ENCODE data around the gene KCNQ1OT1. TPM values are rescaled to one million over a fixed set of nuclear protein-coding genes. Genes with fewer than 3 reads are reported as not detected.
"Not testable (repeated sequence)": the region's sequence is repeated elsewhere in the genome, so short reads cannot be mapped to it uniquely, and the experiment has no call there.

KCNQ1OT1 gene
- total and polyA plus RNA-seq, 4 donors, result 0.65 to 9.8 (median 4.0) TPM

DNA sequence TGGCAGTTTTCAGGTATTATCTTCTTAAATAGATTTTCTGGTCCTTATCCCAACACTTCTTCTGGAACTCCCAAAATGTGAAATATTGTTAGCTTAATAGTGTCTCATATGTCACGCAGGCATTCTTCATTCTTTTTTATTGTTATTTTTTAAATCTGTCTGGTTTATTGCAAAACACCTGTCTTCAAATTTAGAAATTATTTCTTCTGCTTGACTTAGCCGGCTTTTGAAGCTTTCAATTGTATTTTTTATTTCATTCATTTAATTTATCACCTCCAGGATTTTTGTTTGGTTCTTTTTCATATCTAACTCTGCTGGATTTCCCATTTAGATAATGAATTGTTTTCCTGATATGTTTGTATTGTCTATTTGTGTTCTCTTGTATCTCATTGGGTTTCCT is 49.9 kb downstream of the KCNQ1OT1 start:
- Histone ChIP-seq H3K27me3 (ENCODE audit: control insufficient read depth, insufficient read depth, low read length) (no peaks in the 10 kb centered on the region), H3K36me3 (ENCODE audit: control insufficient read depth, insufficient read depth, low read length) (peaks cover 6% of the 10 kb centered on the region), H3K9me3 (ENCODE audit: control insufficient read depth, insufficient read depth, low read length) (peaks cover 37% of the 10 kb centered on the region), H3K4me1 (ENCODE audit: control insufficient read depth, insufficient read depth, low read length) (peaks cover 19% of the 10 kb centered on the region), H3K4me3 (ENCODE audit: low read depth, low read length) (no peak overlapping the region), H3K27ac (ENCODE audit: low read depth, low read length) (no peak overlapping the region)
- no peak for DNase-seq (ENCODE audit: low read depth in 4 of 6, low spot score in 6 of 6)
- no CpG with 5 or more reads among the region's 2 CpGs for WGBS (ENCODE audit: insufficient coverage)

DNA sequence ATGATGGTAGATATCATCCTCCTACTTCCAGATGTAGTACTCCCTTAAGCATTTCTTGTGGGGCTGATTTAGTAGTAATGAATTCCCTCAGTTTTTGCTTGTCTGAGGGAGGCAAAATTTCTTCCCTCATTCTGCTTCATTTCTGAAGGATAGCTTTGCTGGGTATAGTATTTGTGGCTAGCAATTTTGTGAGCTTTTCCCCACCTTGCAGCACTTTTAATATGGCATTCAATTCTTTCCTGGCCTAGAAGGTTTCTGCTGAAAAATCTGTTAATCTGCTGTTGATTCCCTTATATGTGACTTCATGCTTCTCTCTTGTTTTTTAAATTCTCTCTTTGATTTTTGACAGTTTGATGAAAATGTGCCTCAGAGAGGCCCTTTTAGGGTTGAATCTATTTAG is 50.4 kb downstream of the KCNQ1OT1 start:
- Histone ChIP-seq H3K4me3 (ENCODE audit: low read depth, low read length) (no peak overlapping the region), H3K36me3 (ENCODE audit: control insufficient read depth, insufficient read depth, low read length) (peaks cover 6% of the 10 kb centered on the region), H3K9me3 (ENCODE audit: control insufficient read depth, insufficient read depth, low read length) (peaks cover 41% of the 10 kb centered on the region), H3K27ac (ENCODE audit: low read depth, low read length) (no peak overlapping the region), H3K27me3 (ENCODE audit: control insufficient read depth, insufficient read depth, low read length) (no peaks in the 10 kb centered on the region), H3K4me1 (ENCODE audit: control insufficient read depth, insufficient read depth, low read length) (peaks cover 18% of the 10 kb centered on the region)
- no peak for DNase-seq (ENCODE audit: low read depth in 4 of 6, low spot score in 6 of 6)

DNA sequence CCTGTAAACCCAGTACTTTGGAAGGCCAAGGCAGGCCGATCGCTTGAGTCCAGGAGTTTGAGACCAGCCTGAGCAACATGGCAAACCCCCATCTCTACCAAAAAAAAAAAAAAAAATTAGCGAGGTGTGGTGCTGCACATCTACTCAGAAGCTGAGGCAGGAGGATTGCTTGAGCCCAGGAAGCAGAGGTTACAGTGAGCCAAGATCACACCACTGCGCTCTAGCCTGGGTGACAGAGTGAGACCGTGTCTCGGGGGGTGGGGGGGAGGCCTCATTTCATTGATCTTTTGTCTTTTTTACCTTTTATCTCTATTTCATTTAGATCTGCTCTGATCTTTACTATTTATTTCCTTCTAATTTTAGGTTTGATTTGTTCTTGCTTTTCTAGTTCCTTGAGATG is 51.8 kb downstream of the KCNQ1OT1 start:
- Histone ChIP-seq H3K36me3 (ENCODE audit: control insufficient read depth, insufficient read depth, low read length) (no peaks in the 10 kb centered on the region), H3K27me3 (ENCODE audit: control insufficient read depth, insufficient read depth, low read length) (no peaks in the 10 kb centered on the region), H3K4me3 (ENCODE audit: low read depth, low read length) (no peak overlapping the region), H3K9me3 (ENCODE audit: control insufficient read depth, insufficient read depth, low read length) (peaks cover 49% of the 10 kb centered on the region), H3K4me1 (ENCODE audit: control insufficient read depth, insufficient read depth, low read length) (peaks cover 4% of the 10 kb centered on the region), H3K27ac (ENCODE audit: low read depth, low read length) (no peak overlapping the region)
- no CpG with 5 or more reads among the region's 6 CpGs for WGBS (ENCODE audit: insufficient coverage)
- DNase-seq (ENCODE audit: low read depth in 4 of 6, low spot score in 6 of 6), result no peak

DNA sequence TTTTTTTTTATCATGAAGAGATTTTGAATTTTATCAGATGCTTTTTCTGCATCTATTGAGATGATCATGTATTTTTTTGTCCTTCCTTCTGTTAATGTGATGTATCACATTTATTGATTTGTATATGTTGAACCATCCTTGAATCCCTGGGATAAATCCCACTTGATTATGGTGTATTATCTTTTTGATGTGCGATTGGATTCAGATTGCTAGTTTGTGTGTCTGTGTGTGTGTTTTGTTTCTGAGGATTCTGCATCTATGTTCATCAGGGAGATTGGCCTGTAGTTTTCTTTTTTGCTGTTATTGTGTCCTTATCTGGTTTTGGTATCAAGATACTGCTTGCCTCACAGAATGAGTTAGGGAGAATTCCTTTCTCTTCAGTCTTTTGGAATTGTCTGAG is 52.6 kb downstream of the KCNQ1OT1 start:
- Histone ChIP-seq H3K27ac (ENCODE audit: low read depth, low read length) (no peak overlapping the region), H3K27me3 (ENCODE audit: control insufficient read depth, insufficient read depth, low read length) (no peaks in the 10 kb centered on the region), H3K9me3 (ENCODE audit: control insufficient read depth, insufficient read depth, low read length) (peaks cover 51% of the 10 kb centered on the region), H3K36me3 (ENCODE audit: control insufficient read depth, insufficient read depth, low read length) (no peaks in the 10 kb centered on the region), H3K4me1 (ENCODE audit: control insufficient read depth, insufficient read depth, low read length) (peaks cover 4% of the 10 kb centered on the region), H3K4me3 (ENCODE audit: low read depth, low read length) (no peak overlapping the region)
- DNase-seq (ENCODE audit: low read depth in 4 of 6, low spot score in 6 of 6), result no peak
- WGBS (ENCODE audit: insufficient coverage), result 100% methylated on average over 1 of the region's 1 CpG

DNA sequence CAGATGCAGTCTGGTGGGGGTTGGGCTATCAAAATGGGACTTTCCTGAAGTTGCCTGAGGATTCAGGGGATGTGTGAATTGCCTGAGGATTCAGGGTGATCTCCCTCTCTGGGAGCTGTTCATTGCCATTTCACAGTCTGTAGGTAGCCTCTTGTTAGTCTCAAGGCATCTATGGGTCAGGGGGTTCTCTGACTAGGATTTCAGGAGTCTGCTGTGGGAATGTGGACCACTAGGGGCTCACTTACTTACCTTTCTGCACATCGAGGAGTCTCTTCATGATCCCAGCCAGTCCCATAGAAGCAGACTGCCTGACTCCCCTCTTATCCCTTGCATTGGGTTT is 54.0 kb downstream of the KCNQ1OT1 start:
- Histone ChIP-seq H3K4me3 (ENCODE audit: low read depth, low read length) (no peak overlapping the region), H3K27ac (ENCODE audit: low read depth, low read length) (no peak overlapping the region), H3K36me3 (ENCODE audit: control insufficient read depth, insufficient read depth, low read length) (no peaks in the 10 kb centered on the region), H3K9me3 (ENCODE audit: control insufficient read depth, insufficient read depth, low read length) (peaks cover 48% of the 10 kb centered on the region), H3K27me3 (ENCODE audit: control insufficient read depth, insufficient read depth, low read length) (no peaks in the 10 kb centered on the region), H3K4me1 (ENCODE audit: control insufficient read depth, insufficient read depth, low read length) (no peaks in the 10 kb centered on the region)
- WGBS (ENCODE audit: insufficient coverage), result 83% methylated on average over 1 of the region's 1 CpG
- no peak for DNase-seq (ENCODE audit: low read depth in 4 of 6, low spot score in 6 of 6)

DNA sequence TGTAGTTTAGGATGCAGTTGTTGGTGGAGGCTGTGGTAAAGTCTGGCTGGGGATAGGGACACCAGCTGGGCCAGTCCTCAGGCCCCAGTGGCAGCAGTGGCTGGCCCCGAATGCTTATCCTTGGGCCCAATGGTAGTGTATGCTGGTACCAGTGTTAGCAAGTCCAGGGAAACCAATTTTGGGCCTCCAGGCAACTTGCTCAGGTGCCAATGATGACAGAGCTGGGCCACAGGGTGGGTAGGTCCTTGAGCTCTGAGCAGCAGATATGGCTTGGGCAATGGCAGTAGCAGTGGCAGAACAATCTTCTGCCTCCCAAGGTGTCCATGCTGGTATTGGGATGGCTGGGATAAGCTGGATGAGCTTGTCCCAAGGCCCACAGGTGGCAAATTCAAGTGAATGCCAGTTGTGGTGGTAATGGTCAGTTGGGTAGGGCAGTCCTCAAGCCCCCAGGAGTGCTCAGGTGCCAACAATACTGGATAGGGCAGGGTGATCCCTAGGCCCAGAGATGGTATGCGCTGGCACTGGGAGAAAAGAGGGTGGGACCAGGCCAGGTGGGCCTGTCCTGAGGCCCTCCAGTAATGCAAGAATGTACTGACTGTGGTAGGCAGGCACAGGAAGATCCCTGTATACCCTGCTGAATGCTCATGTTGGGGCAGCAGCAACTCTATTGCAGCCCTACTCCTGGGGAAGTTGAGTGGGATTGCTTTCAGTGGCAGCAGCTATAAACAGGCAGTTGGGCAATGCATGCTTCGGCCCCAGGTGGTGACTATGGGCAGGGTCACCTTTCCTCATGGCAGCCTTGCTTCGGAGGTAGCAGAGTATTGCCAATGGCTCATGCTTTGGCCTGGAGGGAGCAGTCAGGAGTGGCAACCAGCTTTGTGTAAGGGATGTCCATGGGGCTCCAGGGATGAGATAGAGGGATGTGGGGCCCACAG is 54.7 kb downstream of the KCNQ1OT1 start:
- no peaks in the 10 kb centered on the region for H3K4me1 ChIP-seq (ENCODE audit: control insufficient read depth, insufficient read depth, low read length)
- WGBS (ENCODE audit: insufficient coverage), result 94% methylated on average over 4 of the region's 4 CpGs
- H3K27ac ChIP-seq (ENCODE audit: low read depth, low read length), result no peak overlapping the region
- DNase-seq (ENCODE audit: low read depth in 4 of 6, low spot score in 6 of 6), result no peak
- no peak overlapping the region for H3K4me3 ChIP-seq (ENCODE audit: low read depth, low read length)
- no peaks in the 10 kb centered on the region for H3K36me3 ChIP-seq (ENCODE audit: control insufficient read depth, insufficient read depth, low read length)
- H3K27me3 ChIP-seq (ENCODE audit: control insufficient read depth, insufficient read depth, low read length), result no peaks in the 10 kb centered on the region
- H3K9me3 ChIP-seq (ENCODE audit: control insufficient read depth, insufficient read depth, low read length), result peaks cover 43% of the 10 kb centered on the region

DNA sequence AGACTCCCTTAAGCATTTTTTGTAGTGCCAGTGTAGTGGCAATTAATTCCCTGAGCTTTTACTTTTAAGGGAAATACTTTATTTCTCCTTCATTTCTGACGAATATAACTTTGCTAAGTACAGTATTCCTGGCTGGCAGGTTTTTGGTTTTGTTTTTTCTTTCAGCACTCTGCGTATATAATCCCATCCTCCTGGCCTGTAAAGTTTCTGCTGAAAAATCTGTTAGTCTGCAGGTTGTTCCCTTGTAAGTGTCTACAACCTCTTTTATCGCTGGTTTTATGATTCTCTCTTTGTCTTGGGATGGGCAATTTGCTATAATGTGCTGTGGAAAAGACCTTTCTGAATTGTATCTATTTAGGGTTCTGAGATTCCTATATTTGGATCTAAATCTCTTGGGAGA is 56.0 kb downstream of the KCNQ1OT1 start:
- Histone ChIP-seq H3K36me3 (ENCODE audit: control insufficient read depth, insufficient read depth, low read length) (no peaks in the 10 kb centered on the region), H3K4me1 (ENCODE audit: control insufficient read depth, insufficient read depth, low read length) (no peaks in the 10 kb centered on the region), H3K27ac (ENCODE audit: low read depth, low read length) (no peak overlapping the region), H3K27me3 (ENCODE audit: control insufficient read depth, insufficient read depth, low read length) (no peaks in the 10 kb centered on the region), H3K4me3 (ENCODE audit: low read depth, low read length) (no peak overlapping the region), H3K9me3 (ENCODE audit: control insufficient read depth, insufficient read depth, low read length) (peaks cover 36% of the 10 kb centered on the region)
- WGBS (ENCODE audit: insufficient coverage), result 100% methylated on average over 1 of the region's 3 CpGs
- no peak for DNase-seq (ENCODE audit: low read depth in 4 of 6, low spot score in 6 of 6)

DNA sequence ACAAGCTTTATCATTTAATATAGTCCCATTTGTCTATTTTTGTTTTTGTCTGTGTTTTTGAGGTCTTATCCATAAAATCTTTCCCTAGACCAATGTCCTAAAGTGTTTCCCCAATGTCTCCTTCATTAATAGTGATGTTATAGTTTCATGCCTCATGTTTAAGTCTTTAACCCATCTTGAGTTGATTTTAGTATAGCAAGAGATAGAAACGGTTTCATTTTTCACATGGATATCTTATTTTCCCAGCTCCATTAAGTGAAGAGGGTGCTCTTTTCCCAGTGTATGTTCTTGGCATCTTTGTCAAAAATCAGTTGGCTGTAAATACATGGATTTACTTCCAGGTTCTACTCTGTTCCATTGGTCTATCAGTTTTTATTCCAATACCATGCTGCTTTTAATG is 58.2 kb downstream of the KCNQ1OT1 start:
- DNase-seq (ENCODE audit: low read depth in 4 of 6, low spot score in 6 of 6), result no peak
- H3K36me3 ChIP-seq (ENCODE audit: control insufficient read depth, insufficient read depth, low read length), result no peaks in the 10 kb centered on the region
- H3K27me3 ChIP-seq (ENCODE audit: control insufficient read depth, insufficient read depth, low read length), result no peaks in the 10 kb centered on the region
- peaks cover 27% of the 10 kb centered on the region for H3K9me3 ChIP-seq (ENCODE audit: control insufficient read depth, insufficient read depth, low read length)
- no peaks in the 10 kb centered on the region for H3K4me1 ChIP-seq (ENCODE audit: control insufficient read depth, insufficient read depth, low read length)
- H3K4me3 ChIP-seq (ENCODE audit: low read depth, low read length), result no peak overlapping the region
- no CpG with 5 or more reads among the region's 1 CpG for WGBS (ENCODE audit: insufficient coverage)
- H3K27ac ChIP-seq (ENCODE audit: low read depth, low read length), result no peak overlapping the region

DNA sequence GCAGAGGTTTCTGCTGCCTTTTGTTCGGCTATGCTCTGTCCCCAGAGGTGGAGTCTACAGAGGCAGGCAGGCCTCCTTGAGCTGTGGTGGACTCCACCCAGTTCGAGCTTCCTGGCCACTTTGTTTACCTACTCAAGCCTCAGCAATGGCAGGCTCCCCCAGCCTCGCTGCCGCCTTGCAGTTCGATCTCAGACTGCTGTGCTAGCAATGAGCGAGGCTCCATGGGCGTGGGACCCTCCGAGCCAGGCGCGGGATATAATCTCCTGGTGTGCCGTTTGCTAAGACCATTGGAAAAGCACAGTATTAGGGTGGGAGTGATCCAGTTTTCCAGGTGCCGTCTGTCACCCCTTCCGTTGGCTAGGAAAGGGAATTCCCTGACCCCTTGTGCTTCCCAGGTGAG is 60.0 kb downstream of the KCNQ1OT1 start:
- not testable (repeated sequence) for DNase-seq (ENCODE audit: low read depth in 4 of 6, low spot score in 6 of 6)
- WGBS (ENCODE audit: insufficient coverage), result 94% methylated on average over 3 of the region's 13 CpGs
- H3K9me3 ChIP-seq (ENCODE audit: control insufficient read depth, insufficient read depth, low read length), result peaks cover 16% of the 10 kb centered on the region

DNA sequence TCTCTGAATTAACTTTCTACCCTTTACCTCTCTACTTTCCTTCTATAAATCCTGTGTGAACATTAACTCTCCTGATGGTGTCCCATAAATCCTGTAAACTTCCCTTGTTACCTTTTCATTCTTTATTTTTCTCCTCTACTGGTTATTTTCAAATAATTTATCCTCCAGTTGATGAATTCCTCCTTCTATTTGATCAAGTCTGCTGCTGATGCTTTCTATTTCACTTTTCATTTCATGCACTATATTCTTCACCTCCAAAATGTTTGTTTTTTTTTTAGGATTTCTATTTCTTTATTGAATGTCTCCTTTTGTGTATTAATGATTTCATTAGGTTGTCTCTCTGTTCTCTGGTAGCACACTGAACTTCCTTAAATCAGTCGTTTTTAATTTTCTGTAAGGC is 68.6 kb downstream of the KCNQ1OT1 start:
- Histone ChIP-seq H3K27ac (ENCODE audit: low read depth, low read length) (no peak overlapping the region), H3K27me3 (ENCODE audit: control insufficient read depth, insufficient read depth, low read length) (no peaks in the 10 kb centered on the region), H3K4me1 (ENCODE audit: control insufficient read depth, insufficient read depth, low read length) (no peaks in the 10 kb centered on the region), H3K9me3 (ENCODE audit: control insufficient read depth, insufficient read depth, low read length) (peaks cover 18% of the 10 kb centered on the region), H3K4me3 (ENCODE audit: low read depth, low read length) (no peak overlapping the region), H3K36me3 (ENCODE audit: control insufficient read depth, insufficient read depth, low read length) (no peaks in the 10 kb centered on the region)
- no peak for DNase-seq (ENCODE audit: low read depth in 4 of 6, low spot score in 6 of 6)
- WGBS (ENCODE audit: insufficient coverage), result no CpG with 5 or more reads among the region's 1 CpG

More for the DNA sequence above, 60.0 kb downstream of the KCNQ1OT1 start:
- H3K4me1 ChIP-seq (ENCODE audit: control insufficient read depth, insufficient read depth, low read length); H3K36me3 ChIP-seq (ENCODE audit: control insufficient read depth, insufficient read depth, low read length); H3K27ac ChIP-seq (ENCODE audit: low read depth, low read length); H3K4me3 ChIP-seq (ENCODE audit: low read depth, low read length); H3K27me3 ChIP-seq (ENCODE audit: control insufficient read depth, insufficient read depth, low read length): not testable (repeated sequence)
